ENCODE measurements around the gene ABI1. TPM values are rescaled to one million over a fixed set of nuclear protein-coding genes. Genes with fewer than 3 reads are reported as not detected.

Gene ABI1
- polyA plus RNA-seq, 1 donor from 2014 or later: 50.4 TPM

DNA sequence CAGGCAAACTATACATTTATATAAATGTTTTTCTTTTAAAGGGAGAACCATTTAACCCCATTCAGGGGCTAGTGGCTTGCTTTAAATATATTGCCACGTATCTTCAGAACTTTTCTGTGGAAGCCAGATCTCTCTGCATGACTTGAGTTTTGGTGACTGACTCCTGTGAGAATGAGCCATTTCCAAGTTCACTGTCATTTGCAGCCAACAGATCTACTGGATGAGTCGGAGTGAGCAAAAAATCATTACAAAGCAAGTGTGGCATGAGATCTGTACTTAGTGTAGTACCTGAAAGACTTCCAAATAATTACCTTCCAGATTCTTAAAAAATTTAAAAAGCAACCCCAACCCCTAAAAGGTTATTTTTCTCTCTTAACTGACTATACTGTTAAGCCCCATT lies 117.7 kb downstream of the ABI1 start:
- Histone ChIP-seq H4K20me1 (ENCODE audit: insufficient read depth) (no peaks in the 10 kb centered on the region), H3K27ac (ENCODE audit: low read length) (no peak overlapping the region), H3K4me3 (ENCODE audit: low read length) (no peak overlapping the region), H3K9me3 (ENCODE audit: low read length) (no peaks in the 10 kb centered on the region), H3K9me2 (ENCODE audit: insufficient read depth, low read length) (no peaks in the 10 kb centered on the region), H3K4me2 (ENCODE audit: low read length) (no peak overlapping the region), H3K27me3 (ENCODE audit: insufficient read depth, low read depth, low read length) (no peaks in the 10 kb centered on the region), H3F3A (ENCODE audit: insufficient read depth, low read length, poor library complexity, severe bottlenecking) (no peaks in the 10 kb centered on the region), H3K79me2 (replicated peaks; ENCODE audit: insufficient read depth, low read length) (no peaks in the 10 kb centered on the region), H2AFZ (ENCODE audit: low read depth, low read length) (no peak overlapping the region), H3K36me3 (ENCODE audit: insufficient read depth, low read length) (no peaks in the 10 kb centered on the region), H3K9ac (ENCODE audit: low read length) (no peak overlapping the region)
- no peak for TF ChIP-seq SMC3 (conservative IDR thresholded peaks at IDR 0.05; ENCODE audit: poor library complexity)
- no peak for TF ChIP-seq EP300 (conservative IDR thresholded peaks at IDR 0.05; ENCODE audit: poor library complexity, severe bottlenecking)
- TF ChIP-seq TAF1 (IDR thresholded peaks at IDR 0.05; ENCODE audit: low read depth): no peak
- no peak for TF ChIP-seq REST (IDR thresholded peaks at IDR 0.05; ENCODE audit: borderline replicate concordance)
- no peak for TF ChIP-seq EZH2 (IDR thresholded peaks at IDR 0.05; ENCODE audit: borderline replicate concordance, insufficient read depth, low read length, poor library complexity, severe bottlenecking)
- no peak for TF ChIP-seq MXI1 (conservative IDR thresholded peaks at IDR 0.05; ENCODE audit: poor library complexity, severe bottlenecking)
- TF ChIP-seq RAD21 (conservative IDR thresholded peaks at IDR 0.05): no peak
- TF ChIP-seq, protein P1, sequence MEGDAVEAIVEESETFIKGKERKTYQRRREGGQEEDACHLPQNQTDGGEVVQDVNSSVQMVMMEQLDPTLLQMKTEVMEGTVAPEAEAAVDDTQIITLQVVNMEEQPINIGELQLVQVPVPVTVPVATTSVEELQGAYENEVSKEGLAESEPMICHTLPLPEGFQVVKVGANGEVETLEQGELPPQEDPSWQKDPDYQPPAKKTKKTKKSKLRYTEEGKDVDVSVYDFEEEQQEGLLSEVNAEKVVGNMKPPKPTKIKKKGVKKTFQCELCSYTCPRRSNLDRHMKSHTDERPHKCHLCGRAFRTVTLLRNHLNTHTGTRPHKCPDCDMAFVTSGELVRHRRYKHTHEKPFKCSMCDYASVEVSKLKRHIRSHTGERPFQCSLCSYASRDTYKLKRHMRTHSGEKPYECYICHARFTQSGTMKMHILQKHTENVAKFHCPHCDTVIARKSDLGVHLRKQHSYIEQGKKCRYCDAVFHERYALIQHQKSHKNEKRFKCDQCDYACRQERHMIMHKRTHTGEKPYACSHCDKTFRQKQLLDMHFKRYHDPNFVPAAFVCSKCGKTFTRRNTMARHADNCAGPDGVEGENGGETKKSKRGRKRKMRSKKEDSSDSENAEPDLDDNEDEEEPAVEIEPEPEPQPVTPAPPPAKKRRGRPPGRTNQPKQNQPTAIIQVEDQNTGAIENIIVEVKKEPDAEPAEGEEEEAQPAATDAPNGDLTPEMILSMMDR (IDR thresholded peaks at IDR 0.05; ENCODE audit: poor library complexity, severe bottlenecking): no peak
- TF ChIP-seq POLR2AphosphoS5 (IDR thresholded peaks at IDR 0.05): no peak

DNA sequence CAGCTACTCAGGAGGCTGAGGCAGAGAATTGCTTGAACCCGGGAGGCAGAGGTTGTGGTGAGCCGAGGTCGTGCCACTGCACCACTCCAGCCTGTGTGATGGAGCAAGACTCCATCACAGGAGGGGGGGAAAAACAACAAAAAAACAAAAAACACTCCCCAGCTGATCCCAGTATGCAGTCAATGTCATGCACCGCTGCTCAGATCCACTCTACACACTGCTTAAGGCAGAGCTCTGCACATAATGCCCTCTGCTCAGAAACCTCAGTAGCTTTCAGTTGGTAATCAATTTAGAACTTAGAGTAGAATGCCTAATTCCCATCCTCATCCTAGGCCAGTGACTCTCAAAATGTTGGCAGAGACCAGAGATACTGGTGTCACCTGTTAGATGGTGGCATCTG lies 119.4 kb downstream of the ABI1 start:
- Histone ChIP-seq H3K9me3 (ENCODE audit: low read length) (no peaks in the 10 kb centered on the region), H3K9me2 (ENCODE audit: insufficient read depth, low read length) (no peaks in the 10 kb centered on the region), H3K27me3 (ENCODE audit: insufficient read depth, low read depth, low read length) (no peaks in the 10 kb centered on the region), H3F3A (ENCODE audit: insufficient read depth, low read length, poor library complexity, severe bottlenecking) (no peaks in the 10 kb centered on the region), H3K36me3 (ENCODE audit: insufficient read depth, low read length) (no peaks in the 10 kb centered on the region), H3K79me2 (replicated peaks; ENCODE audit: insufficient read depth, low read length) (no peaks in the 10 kb centered on the region), H3K4me2 (ENCODE audit: low read length) (no peak overlapping the region), H2AFZ (ENCODE audit: low read depth, low read length) (no peak overlapping the region), H3K9ac (ENCODE audit: low read length) (no peak overlapping the region), H3K4me3 (ENCODE audit: low read length) (no peak overlapping the region), H3K27ac (ENCODE audit: low read length) (no peak overlapping the region), H4K20me1 (ENCODE audit: insufficient read depth) (no peaks in the 10 kb centered on the region)
- TF ChIP-seq POLR2AphosphoS5 (IDR thresholded peaks at IDR 0.05) (no peak), TAF1 (IDR thresholded peaks at IDR 0.05; ENCODE audit: low read depth) (no peak), EZH2 (IDR thresholded peaks at IDR 0.05; ENCODE audit: borderline replicate concordance, insufficient read depth, low read length, poor library complexity, severe bottlenecking) (no peak), RAD21 (conservative IDR thresholded peaks at IDR 0.05) (no peak), SMC3 (conservative IDR thresholded peaks at IDR 0.05; ENCODE audit: poor library complexity) (no peak), MXI1 (conservative IDR thresholded peaks at IDR 0.05; ENCODE audit: poor library complexity, severe bottlenecking) (no peak), EP300 (conservative IDR thresholded peaks at IDR 0.05; ENCODE audit: poor library complexity, severe bottlenecking) (no peak), REST (IDR thresholded peaks at IDR 0.05; ENCODE audit: borderline replicate concordance) (no peak)
- TF ChIP-seq, protein P1 (IDR thresholded peaks at IDR 0.05; ENCODE audit: poor library complexity, severe bottlenecking): no peak
